ENCODE data around the gene ARHGEF17.

ARHGEF17 gene

DNA sequence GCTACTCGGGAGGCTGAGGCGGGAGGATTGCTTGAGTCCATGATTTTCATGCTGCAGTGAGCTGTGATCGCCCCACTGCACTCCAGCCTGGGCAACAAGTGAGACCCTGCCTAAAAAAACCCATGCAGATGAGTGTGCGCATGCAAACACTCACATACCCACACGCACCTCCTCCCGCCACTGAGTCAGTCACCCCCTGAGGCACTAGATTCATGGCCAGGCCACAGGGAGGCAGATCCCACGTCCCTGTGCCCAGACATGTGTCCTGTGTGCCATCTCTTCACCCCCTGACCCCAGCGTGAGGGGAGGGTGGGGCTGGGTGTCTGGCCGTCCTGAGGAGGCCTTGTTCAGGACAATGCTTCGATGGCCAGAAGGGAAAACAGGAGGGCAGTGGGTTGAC lies 83.6 kb downstream of the ARHGEF17 start:
- DNase-seq (ENCODE audit: low read depth in 1 of 2, low spot score in 1 of 2), result no peak
- TF ChIP-seq JUND (IDR thresholded peaks at IDR 0.05; ENCODE audit: low read depth), result no peak
- in situ Hi-C loops (cut with HindIII; ENCODE audit: low pct_unique_long_range_greater_than_20kb, low sequenced_read_pairs), result no loop called here

DNA sequence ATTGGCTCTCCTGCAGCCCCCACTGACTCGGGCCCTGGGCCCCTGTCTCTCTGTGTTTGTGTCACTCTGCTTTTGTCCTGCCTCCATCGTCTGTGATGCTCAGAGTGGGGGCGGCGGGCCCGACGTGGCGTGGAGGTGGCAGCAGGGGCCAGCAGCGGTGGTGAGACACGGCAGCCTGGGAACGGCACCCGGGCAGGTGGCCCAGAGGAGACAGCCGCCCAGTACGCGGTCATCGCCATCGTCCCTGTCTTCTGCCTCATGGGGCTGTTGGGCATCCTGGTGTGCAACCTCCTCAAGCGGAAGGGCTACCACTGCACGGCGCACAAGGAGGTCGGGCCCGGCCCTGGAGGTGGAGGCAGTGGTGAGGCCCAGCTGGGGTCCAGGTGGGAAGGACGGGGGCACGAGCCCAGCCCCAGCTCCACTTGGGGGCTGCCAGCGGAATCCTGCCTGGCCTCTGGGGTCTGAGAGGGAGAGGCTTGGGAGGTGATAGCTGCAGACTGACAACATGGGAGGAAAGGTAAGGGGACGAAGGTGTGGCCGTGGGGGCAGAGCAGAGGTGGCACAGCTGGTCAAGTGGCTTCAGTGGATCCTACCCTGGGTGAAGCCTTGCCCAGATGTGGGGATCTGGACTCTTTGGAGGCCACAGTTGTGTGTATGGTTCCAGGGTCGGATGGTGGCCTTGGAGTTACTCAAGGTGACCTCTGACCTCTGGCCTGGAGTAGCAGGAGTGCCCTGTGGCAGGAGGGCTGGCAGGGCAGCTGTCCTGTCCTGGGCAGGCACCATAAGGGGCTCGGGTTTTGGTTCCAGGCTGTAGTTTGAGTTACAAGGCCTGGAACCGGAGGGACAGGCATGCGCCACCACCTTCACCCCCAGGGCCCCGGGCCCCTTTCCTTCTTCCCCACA lies 84.3 kb downstream of the ARHGEF17 start:
- in situ Hi-C loops (cut with HindIII; ENCODE audit: low pct_unique_long_range_greater_than_20kb, low sequenced_read_pairs), result no loop called here
- no peak for TF ChIP-seq JUND (IDR thresholded peaks at IDR 0.05; ENCODE audit: low read depth)
- DNase-seq (ENCODE audit: low read depth in 1 of 2, low spot score in 1 of 2), result no peak

DNA sequence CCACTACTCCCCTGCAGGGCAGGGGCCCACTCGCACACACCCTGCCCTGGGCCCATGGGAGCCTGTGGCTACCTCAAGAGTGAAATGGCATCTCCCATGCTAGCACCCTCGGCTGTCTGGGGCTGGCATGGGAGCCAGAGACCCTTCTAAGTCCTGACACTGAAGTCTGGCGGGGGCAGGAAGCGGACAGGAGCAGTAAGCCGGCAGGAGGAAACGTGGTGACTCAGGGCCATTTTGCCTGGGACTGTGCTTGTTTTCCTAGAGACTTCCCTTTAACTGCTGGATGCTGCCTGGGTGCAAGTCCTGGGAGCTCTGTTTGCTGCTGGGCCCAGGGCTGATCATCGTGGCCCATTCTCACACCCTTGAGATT lies 84.9 kb downstream of the ARHGEF17 start:
- DNase-seq (ENCODE audit: low read depth in 1 of 2, low spot score in 1 of 2), result no peak
- no peak for TF ChIP-seq JUND (IDR thresholded peaks at IDR 0.05; ENCODE audit: low read depth)
- in situ Hi-C loops (cut with HindIII; ENCODE audit: low pct_unique_long_range_greater_than_20kb, low sequenced_read_pairs), result no loop called here

DNA sequence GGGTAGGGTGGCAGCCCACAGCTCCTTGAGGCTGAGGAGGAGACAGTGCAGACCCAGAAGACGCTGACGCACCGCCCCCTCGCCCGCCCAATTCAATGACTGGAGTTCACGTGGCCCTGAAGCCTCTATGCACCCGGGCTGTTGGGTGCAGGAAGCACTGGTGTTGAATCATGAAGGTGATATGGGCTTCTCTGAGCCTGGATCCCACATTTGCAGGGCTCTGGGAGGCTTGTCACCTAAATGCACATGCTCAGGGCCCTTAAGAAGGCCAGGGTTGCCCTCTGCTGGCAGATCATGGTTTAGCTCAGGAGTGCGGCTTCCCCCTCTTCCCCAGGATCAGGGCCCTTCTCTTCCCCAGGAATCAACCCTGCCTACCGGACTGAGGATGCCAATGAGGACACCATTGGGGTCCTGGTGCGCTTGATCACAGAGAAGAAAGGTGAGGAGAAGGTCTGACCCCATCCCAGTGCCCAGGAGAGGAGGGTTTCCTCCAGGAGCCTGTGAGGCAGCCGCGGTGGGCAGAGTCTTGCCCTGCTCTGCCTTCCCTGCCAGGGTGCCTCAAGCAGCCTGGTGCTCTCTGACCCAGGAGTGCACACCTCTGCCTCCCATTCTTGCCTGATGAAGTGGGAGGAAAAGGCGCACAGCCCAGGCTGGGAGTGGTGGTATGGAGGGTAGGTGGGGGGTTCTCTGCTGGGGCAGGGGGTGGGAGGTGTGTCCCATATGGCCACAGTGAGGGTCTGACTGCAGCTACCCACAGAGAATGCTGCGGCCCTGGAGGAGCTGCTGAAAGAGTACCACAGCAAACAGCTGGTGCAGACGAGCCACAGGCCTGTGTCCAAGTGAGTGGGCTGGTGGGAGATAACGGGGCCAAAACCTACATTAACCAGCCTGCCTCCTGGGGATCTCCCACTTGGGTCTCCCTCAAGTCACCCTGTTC lies 85.7 kb downstream of the ARHGEF17 start:
- in situ Hi-C loops (cut with HindIII; ENCODE audit: low pct_unique_long_range_greater_than_20kb, low sequenced_read_pairs), result no loop called here
- peak; percentile 88 to 98 for DNase-seq (ENCODE audit: low read depth in 1 of 2, low spot score in 1 of 2)
- no peak for TF ChIP-seq JUND (IDR thresholded peaks at IDR 0.05; ENCODE audit: low read depth)

DNA sequence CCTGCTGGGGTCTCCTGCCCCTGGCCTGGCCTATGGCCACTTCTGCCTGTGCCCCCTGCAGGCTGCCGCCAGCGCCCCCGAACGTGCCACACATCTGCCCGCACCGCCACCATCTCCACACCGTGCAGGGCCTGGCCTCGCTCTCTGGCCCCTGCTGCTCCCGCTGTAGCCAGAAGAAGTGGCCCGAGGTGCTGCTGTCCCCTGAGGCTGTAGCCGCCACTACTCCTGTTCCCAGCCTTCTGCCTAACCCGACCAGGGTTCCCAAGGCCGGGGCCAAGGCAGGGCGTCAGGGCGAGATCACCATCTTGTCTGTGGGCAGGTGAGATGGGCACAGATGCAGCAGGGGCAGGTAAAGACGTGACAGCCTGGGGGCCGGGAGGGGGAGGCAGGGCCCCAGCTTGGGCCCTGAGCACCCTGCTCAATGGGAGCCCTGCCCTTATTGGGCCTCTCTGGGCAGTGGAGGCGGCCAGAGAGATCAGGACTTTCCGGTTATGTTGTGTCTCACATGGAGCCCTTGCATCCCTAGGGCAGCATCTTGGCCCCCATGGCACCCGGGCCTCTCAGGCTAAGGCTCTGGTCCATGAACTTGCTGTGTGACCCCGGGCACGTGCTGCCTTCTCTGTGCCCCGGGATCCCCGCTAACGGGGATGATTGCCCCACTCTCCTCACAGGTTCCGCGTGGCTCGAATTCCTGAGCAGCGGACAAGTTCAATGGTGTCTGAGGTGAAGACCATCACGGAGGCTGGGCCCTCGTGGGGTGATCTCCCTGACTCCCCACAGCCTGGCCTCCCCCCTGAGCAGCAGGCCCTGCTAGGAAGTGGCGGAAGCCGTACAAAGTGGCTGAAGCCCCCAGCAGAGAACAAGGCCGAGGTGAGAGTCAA lies 86.6 kb downstream of the ARHGEF17 start:
- in situ Hi-C loops (cut with HindIII; ENCODE audit: low pct_unique_long_range_greater_than_20kb, low sequenced_read_pairs), result no loop called here
- no peak for DNase-seq (ENCODE audit: low read depth in 1 of 2, low spot score in 1 of 2)
- no peak for TF ChIP-seq JUND (IDR thresholded peaks at IDR 0.05; ENCODE audit: low read depth)

DNA sequence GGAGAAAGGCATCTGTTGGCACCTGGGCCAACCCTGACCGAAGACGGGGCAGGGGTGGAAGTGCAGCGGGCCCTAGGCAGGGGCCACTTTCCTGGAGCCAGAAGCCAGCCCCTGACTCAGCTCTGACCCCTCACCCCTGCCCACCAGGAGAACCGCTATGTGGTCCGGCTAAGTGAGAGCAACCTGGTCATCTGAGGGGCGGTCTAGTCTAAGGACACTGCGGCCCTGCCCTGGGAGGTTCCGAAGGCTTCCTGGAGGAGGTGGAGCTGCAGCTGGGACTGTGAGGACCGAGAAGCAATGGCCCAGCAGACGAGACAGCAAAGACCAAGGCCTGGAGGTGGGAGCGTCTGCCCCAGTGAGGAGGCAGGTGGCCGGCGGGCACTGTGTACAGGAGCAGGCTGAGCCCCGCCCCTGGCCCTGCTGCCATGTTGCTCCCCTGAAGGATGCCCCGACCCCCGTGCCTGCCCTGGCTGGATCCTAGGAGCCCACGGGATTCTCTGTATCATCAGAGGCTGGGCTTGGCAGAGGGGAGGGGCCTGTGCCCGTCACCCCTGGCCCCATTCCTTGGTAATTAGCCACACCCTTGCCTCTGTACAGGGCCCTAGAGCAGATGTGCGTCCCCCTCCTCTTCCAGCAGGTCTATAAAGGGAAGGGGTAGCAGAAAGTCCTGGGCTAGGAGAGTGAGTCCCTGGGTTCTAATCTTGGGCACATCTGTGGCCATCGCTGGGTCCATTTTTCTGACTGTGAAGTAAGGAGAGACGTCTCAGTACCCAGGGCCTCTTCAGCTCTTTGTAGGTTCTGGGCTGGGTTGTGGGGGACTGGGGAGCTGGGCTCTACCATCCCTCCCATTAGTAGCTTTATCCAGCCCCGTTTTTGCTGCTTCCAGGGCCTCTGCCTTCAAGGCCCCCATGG lies 87.5 kb downstream of the ARHGEF17 start:
- TF ChIP-seq JUND (IDR thresholded peaks at IDR 0.05; ENCODE audit: low read depth), result no peak
- in situ Hi-C loops (cut with HindIII; ENCODE audit: low pct_unique_long_range_greater_than_20kb, low sequenced_read_pairs), result no loop called here
- DNase-seq (ENCODE audit: low read depth in 1 of 2, low spot score in 1 of 2), result no peak

DNA sequence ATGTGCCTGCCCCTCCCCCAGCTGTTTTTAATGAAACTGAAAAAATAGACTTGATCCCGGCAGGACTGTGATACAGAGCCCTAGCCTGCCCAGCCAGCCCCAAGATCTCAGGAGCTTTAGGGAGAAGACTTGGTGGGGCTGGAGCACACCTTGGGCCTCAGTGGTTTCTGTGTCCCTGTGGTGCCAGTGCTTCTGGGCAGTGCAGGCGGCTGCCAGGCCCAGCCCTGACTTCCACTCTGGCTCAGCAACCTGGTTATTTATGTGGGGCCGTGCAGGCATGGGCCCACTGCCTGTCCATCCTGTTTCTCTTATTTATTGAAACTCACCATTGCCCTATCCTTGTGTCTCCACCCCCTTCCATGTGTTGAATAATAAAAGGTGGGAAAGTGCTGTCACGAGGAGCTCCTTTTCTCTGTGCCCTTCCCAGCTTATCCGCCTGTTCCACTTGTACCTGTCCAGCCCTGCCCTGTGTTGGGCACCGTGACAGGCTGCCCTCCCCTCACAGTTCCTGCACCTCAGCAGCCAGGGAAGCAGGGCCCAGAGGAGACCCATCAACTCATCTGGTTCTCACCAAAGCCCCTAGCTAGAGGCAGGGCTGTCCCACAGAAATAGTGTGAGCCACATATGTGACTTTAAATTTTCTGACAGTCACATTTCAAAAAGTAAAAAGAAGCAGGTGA lies 88.3 kb downstream of the ARHGEF17 start:
- in situ Hi-C loops (cut with HindIII; ENCODE audit: low pct_unique_long_range_greater_than_20kb, low sequenced_read_pairs), result no loop called here
- no peak for TF ChIP-seq JUND (IDR thresholded peaks at IDR 0.05; ENCODE audit: low read depth)
- no peak for DNase-seq (ENCODE audit: low read depth in 1 of 2, low spot score in 1 of 2)

DNA sequence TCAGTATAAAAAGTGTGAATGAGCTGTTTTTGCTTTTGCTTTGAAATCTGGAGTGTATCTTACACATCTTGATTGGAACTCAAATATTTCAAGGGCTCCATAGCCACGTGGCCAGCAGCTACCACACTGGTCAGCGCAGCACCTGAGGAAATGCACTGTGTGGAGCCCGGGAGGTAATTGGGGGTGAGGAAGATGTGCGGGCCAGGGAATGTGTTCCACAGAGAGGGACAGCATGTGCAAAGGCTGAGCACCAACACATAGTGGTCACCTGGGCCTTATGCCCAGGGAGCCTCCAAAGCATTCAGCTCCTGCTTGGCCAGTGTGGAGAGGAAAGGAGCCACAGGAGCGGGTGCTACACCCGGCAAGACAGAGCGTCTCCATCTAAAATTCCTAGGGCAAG lies 88.9 kb downstream of the ARHGEF17 start:
- in situ Hi-C loops (cut with HindIII; ENCODE audit: low pct_unique_long_range_greater_than_20kb, low sequenced_read_pairs), result no loop called here
- TF ChIP-seq JUND (IDR thresholded peaks at IDR 0.05; ENCODE audit: low read depth), result no peak

DNA sequence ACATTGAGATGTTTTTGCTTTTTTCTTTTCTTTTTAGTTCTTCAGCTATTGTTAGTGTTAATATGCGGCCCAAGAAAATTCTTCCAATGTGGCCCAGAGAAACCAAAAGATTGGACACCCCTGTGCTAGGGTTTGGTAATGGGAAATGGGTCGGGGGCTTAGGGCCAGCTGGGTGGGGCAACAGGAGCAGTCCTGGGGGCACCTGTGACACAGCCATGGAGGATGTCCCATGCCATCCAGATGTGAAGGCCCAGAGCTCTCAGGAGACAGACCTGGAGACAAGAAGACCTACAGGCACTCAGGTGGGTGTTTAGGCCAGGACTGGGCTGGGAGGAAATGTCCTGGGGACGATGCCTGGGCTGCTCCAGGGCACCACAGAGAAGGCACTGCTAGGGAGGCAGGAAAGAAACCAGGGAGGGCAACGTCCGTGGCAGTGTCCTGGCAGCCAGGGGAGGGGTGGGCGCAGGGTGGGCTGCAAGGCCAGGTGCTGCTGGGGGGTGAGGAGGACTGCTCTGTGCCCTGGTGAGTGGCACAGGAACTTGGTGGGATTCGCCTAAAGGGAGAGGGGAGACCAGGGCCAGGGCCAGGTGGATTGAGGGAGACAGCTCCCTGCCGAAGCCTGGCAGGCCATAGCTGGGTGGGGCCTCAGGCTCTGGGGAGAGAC lies 89.5 kb downstream of the ARHGEF17 start:
- DNase-seq (ENCODE audit: low read depth in 1 of 2, low spot score in 1 of 2), result no peak
- in situ Hi-C loops (cut with HindIII; ENCODE audit: low pct_unique_long_range_greater_than_20kb, low sequenced_read_pairs), result no loop called here
- no peak for TF ChIP-seq JUND (IDR thresholded peaks at IDR 0.05; ENCODE audit: low read depth)

More for the DNA sequence above, 88.9 kb downstream of the ARHGEF17 start:
- DNase-seq (ENCODE audit: low read depth in 1 of 2, low spot score in 1 of 2), result no peak

DNA sequence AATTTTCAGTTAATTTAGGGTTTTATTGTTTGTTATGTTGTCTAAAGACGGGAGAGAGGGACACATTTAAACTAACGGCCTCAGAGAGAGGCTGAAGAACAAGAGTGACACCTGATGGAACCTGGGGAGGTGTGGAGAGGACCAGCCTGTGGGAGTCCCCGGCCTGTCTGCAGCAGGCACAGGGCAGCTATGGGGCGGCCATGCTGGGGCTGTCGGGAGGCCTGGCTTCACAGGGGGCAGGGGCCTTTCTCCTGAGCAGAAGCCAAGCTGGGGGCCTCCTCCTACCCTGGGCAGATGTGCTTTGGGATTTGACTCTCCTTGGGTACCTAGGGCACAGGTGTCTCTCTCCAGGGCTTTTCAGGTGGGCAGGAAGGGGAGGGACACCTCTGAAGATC lies 90.1 kb downstream of the ARHGEF17 start:
- in situ Hi-C loops (cut with HindIII; ENCODE audit: low pct_unique_long_range_greater_than_20kb, low sequenced_read_pairs), result no loop called here
- no peak for DNase-seq (ENCODE audit: low read depth in 1 of 2, low spot score in 1 of 2)
- TF ChIP-seq JUND (IDR thresholded peaks at IDR 0.05; ENCODE audit: low read depth), result no peak
